ENCODE measurements around the gene IL17REL.
"Not testable (repeated sequence)": the region's sequence is repeated elsewhere in the genome, so short reads cannot be mapped to it uniquely, and the experiment has no call there.

DNA sequence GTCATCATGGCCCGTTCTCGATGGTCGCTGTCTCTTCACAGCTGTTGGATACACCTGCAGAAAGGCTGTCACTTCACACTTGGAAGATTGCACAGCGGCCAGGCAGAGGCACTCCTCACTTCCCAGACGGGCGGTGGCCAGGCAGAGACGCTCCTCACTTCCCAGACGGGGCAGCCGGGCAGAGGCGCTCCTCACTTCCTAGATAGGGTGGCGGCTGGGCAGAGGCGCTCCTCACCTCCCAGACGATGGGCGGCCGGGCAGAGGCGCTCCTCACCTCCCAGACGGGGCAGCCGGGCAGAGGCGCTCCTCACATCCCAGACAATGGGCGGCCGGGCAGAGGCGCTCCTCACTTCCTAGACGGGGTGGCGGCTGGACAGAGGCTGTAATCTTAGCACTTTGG lies 22.7 kb downstream of the IL17REL start:
- TF ChIP-seq CTCF (IDR thresholded peaks at IDR 0.05; ENCODE audit: insufficient read depth, low read length); POLR2AphosphoS5 (IDR thresholded peaks at IDR 0.05; ENCODE audit: low read depth); GABPA (IDR thresholded peaks at IDR 0.05; ENCODE audit: low read depth); SPI1 (IDR thresholded peaks at IDR 0.05; ENCODE audit: borderline replicate concordance, low read depth): not testable (repeated sequence)
- TF ChIP-seq, protein P1, sequence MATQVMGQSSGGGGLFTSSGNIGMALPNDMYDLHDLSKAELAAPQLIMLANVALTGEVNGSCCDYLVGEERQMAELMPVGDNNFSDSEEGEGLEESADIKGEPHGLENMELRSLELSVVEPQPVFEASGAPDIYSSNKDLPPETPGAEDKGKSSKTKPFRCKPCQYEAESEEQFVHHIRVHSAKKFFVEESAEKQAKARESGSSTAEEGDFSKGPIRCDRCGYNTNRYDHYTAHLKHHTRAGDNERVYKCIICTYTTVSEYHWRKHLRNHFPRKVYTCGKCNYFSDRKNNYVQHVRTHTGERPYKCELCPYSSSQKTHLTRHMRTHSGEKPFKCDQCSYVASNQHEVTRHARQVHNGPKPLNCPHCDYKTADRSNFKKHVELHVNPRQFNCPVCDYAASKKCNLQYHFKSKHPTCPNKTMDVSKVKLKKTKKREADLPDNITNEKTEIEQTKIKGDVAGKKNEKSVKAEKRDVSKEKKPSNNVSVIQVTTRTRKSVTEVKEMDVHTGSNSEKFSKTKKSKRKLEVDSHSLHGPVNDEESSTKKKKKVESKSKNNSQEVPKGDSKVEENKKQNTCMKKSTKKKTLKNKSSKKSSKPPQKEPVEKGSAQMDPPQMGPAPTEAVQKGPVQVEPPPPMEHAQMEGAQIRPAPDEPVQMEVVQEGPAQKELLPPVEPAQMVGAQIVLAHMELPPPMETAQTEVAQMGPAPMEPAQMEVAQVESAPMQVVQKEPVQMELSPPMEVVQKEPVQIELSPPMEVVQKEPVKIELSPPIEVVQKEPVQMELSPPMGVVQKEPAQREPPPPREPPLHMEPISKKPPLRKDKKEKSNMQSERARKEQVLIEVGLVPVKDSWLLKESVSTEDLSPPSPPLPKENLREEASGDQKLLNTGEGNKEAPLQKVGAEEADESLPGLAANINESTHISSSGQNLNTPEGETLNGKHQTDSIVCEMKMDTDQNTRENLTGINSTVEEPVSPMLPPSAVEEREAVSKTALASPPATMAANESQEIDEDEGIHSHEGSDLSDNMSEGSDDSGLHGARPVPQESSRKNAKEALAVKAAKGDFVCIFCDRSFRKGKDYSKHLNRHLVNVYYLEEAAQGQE (IDR thresholded peaks at IDR 0.05; ENCODE audit: insufficient replicate concordance, low read depth): not testable (repeated sequence)

Data from HL-60 (cell line).